GM12878 (cell line): Measurements from ENCODE around the gene CRYGD. TPM values are rescaled to one million over a fixed set of nuclear protein-coding genes. Genes with fewer than 3 reads are reported as not detected.

Experiments used
- ATAC-seq: fragments of 200-7000 bp; cut with Tn5 transposase; 3 replicates; pipeline ENCODE4 v1.9.1; 2020; ENCODE audit warnings: mild to moderate bottlenecking, moderate library complexity
- BruUV-seq: library from RNA; stranded (reverse); fragments of 400-500 nt; replicated peaks from 2 replicates; lab custom pipeline; 2021; lab: Mats Ljungman, UMichigan
- CTCF ChIA-PET: fragments of 300-600 bp; sonication (Branson Sonifier 250); formaldehyde crosslinking; extraction: SDS; loops from one replicate; lab custom pipeline; 2021; ENCODE audit warnings: inconsistent platforms; lab: Yijun Ruan, JAX
- POLR2A ChIA-PET: fragments of 350-600 bp; formaldehyde crosslinking; extraction: SDS; loops from one replicate; lab custom pipeline; 2021; ENCODE audit warnings: inconsistent platforms; lab: Charles Lee
- RAD21 ChIA-PET: fragments of 300-600 bp; sonication (Branson Sonifier 250); formaldehyde crosslinking; loops from one replicate; lab custom pipeline; 2023; ENCODE audit warnings: antibody characterized with exemption; ENCODE audit not compliant: unreplicated experiment; lab: Charles Lee
- SMC1A ChIA-PET: fragments of 300-600 bp; sonication (Branson Sonifier 250); formaldehyde crosslinking; loops from one replicate; lab custom pipeline; 2023; ENCODE audit not compliant: unreplicated experiment, uncharacterized antibody; lab: Charles Lee
- DNase-seq: peaks from one replicate; pipeline ENCODE4 v3.0.0-alpha.2; 2011; ENCODE audit warnings: low read depth, low spot score
- FAIRE-seq: peaks from 3 replicates; lab custom pipeline; 2011; peaks lifted over from hg19 to GRCh38; lab: Jason Lieb, UNC
- H2AFZ ChIP-seq: 2 replicates; pipeline ENCODE4 v1.6.0; 2011; ENCODE audit warnings: low read depth, low read length, control low read depth; ENCODE audit not compliant: control insufficient read depth
- H3K27ac ChIP-seq: 2 replicates; pipeline ENCODE4 v1.5.1; 2011; ENCODE audit warnings: control low read depth; ENCODE audit not compliant: control insufficient read depth, insufficient read depth
- H3K27me3 ChIP-seq, 2 experiments: replicated peaks in 1 of 2; 2 replicates each; pipeline versions ENCODE4 v1.6.0 to v1.6.1; 2011; ENCODE audit warnings: low read length in 1 of 2; ENCODE audit not compliant: control insufficient read depth in 2 of 2, insufficient read depth in 2 of 2
- H3K36me3 ChIP-seq, 2 experiments: 2 replicates each; pipeline ENCODE4 v1.5.1; 2011; ENCODE audit warnings: low read length in 1 of 2; ENCODE audit not compliant: control insufficient read depth in 2 of 2, insufficient read depth in 2 of 2
- H3K4me1 ChIP-seq: 2 replicates; pipeline ENCODE4 v1.6.1; 2011; ENCODE audit warnings: mild to moderate bottlenecking, low read length, moderate library complexity, mixed read lengths; ENCODE audit not compliant: control insufficient read depth, insufficient read depth
- H3K4me2 ChIP-seq: 2 replicates; pipeline ENCODE4 v1.6.0; 2011; ENCODE audit warnings: control low read depth; ENCODE audit not compliant: control insufficient read depth, insufficient read depth
- H3K4me3 ChIP-seq: fragments of 200-600 bp; sonication (generic); 2 replicates; pipeline ENCODE4 v1.5.1; 2016
- H3K79me2 ChIP-seq: 2 replicates; pipeline ENCODE4 v1.6.0; 2011; ENCODE audit warnings: low read length; ENCODE audit not compliant: control insufficient read depth, insufficient read depth
- H3K9ac ChIP-seq: 2 replicates; pipeline ENCODE4 v1.8.0; 2011; ENCODE audit warnings: low read length, control low read depth, mixed read lengths; ENCODE audit not compliant: control insufficient read depth, insufficient read depth
- H3K9me3 ChIP-seq: replicated peaks from 3 replicates; pipeline ENCODE4 v1.5.1; 2011; ENCODE audit warnings: mild to moderate bottlenecking, low read length; ENCODE audit not compliant: control insufficient read depth, insufficient read depth
- H4K20me1 ChIP-seq: 2 replicates; pipeline ENCODE4 v1.6.0; 2011; ENCODE audit not compliant: control insufficient read depth, insufficient read depth
- CUX1 ChIP-seq: IDR thresholded peaks from 2 replicates; pipeline ENCODE4 v1.6.1; 2012; ENCODE audit warnings: improper control_type of control experiment, low read depth, low read length; ENCODE audit not compliant: insufficient replicate concordance
- EP300 ChIP-seq, 2 experiments: fragments of 150-350 bp in 1 of 2; IDR thresholded peaks; 2 replicates each; pipeline ENCODE4 v1.6.1; 2011 to 2012; ENCODE audit warnings: low read depth in 2 of 2, low read length in 2 of 2, borderline replicate concordance in 1 of 2, improper control_type of control experiment in 1 of 2, inconsistent platforms in 1 of 2; ENCODE audit not compliant: control insufficient read depth in 1 of 2
- KAT2A ChIP-seq: conservative IDR thresholded peaks from 2 replicates; pipeline ENCODE4 v1.6.1; 2011; ENCODE audit warnings: low read depth, low read length; ENCODE audit not compliant: control insufficient read depth
- KLF5 ChIP-seq: fragments of 450-650 bp; IDR thresholded peaks from 2 replicates; pipeline ENCODE4 v1.6.1; 2014; ENCODE audit warnings: mild to moderate bottlenecking; ENCODE audit not compliant: partially characterized antibody
- MXI1 ChIP-seq: fragments of 150-350 bp; IDR thresholded peaks from 2 replicates; pipeline ENCODE4 v1.6.1; 2011; ENCODE audit warnings: low read depth, mild to moderate bottlenecking, inconsistent platforms, low read length, improper control_type of control experiment
- NBN ChIP-seq: fragments of 450-650 bp; IDR thresholded peaks from 2 replicates; pipeline ENCODE4 v1.6.1; 2016
- RCOR1 ChIP-seq: conservative IDR thresholded peaks from 2 replicates; pipeline ENCODE4 v1.6.1; 2012; ENCODE audit warnings: low read depth, low read length, improper control_type of control experiment
- SMAD5 ChIP-seq: IDR thresholded peaks from 2 replicates; pipeline ENCODE4 v1.6.1; 2016; ENCODE audit warnings: antibody characterized with exemption, low read depth
- SP1 ChIP-seq: IDR thresholded peaks from one replicate; pipeline ENCODE4 v1.6.1; 2011; ENCODE audit warnings: low read depth, low read length
- SRF ChIP-seq, 2 experiments: IDR thresholded peaks; 2 replicates each; pipeline ENCODE4 v1.6.1; 2011; ENCODE audit warnings: low read depth in 2 of 2, low read length in 2 of 2, mild to moderate bottlenecking in 1 of 2, moderate library complexity in 1 of 2
- ZNF217 ChIP-seq: fragments of 450-650 bp; IDR thresholded peaks from 2 replicates; pipeline ENCODE4 v1.6.1; 2017; ENCODE audit warnings: antibody characterized with exemption, mild to moderate bottlenecking
- ZNF622 ChIP-seq: fragments of 450-650 bp; IDR thresholded peaks from 2 replicates; pipeline ENCODE4 v1.6.1; 2017; ENCODE audit warnings: mild to moderate bottlenecking, inconsistent platforms
- whole genome bisulfite sequencing: methylation state at CpG from one replicate; pipeline ENCODE4 v1.1.6; 2016; ENCODE audit warnings: low lambda C conversion rate; ENCODE audit not compliant: insufficient replicate concordance, insufficient coverage; ENCODE audit errors: missing lambda C conversion rate; 5-methylcytosine and 5-hydroxymethylcytosine counted together
- in situ Hi-C: fragments of 300-500 bp; cut with MboI; formaldehyde crosslinking; loops from 9 replicates; pipeline ENCODE4 v1.14.3; 2018; ENCODE audit warnings: mixed read lengths
- intact Hi-C: fragments of 100-400 bp; cut with micrococcal nuclease; formaldehyde crosslinking; loops from one replicate; pipeline ENCODE4 v1.14.2; 2022; ENCODE audit not compliant: unreplicated experiment
- polyA plus RNA-seq, 11 experiments: library from polyadenylated mRNA; depleted of rRNA in 4 of 11; unstranded in 6 of 11; stranded (reverse) in 5 of 11; fragments of >200 nt; fragmentation: Nextera tagmentation in 4 of 11; fragmentation: Illumina TruSeq in 1 of 11; extraction: Ambion mirVana in 4 of 11; extraction: Trizol in 1 of 11; gene quantifications; 1 replicate in 1 of 11; 2 replicates in 10 of 11; pipeline versions ENCODE4 v1.2.1 to v1.2.3, GENCODE V29; 2011 to 2016; ENCODE audit warnings: inconsistent platforms in 2 of 11, missing spikeins in 2 of 11, low read depth in 1 of 11
- total RNA-seq, 4 experiments: library from RNA; depleted of rRNA in 3 of 4; stranded (reverse); fragments of >200 nt in 3 of 4; fragmentation: Illumina TruSeq in 1 of 4; extraction: Trizol in 1 of 4; gene quantifications; 2 replicates each; pipeline versions ENCODE4 v1.2.1 to v1.2.3, GENCODE V29; 2013 to 2021
- TF ChIP-seq, protein P1 (sequence below): fragments of 450-650 bp; IDR thresholded peaks from 2 replicates; pipeline ENCODE4 v1.6.1; 2017; ENCODE audit warnings: mild to moderate bottlenecking, moderate library complexity

The CRYGD gene
- total and polyA plus RNA-seq, 10 of the 15 experiments (the other 5 are each of a cell fraction or from before 2014, with no cell fraction given), result not detected

GRCh38 chr2:208139447-208139846 lies 15.1 kb upstream of the CRYGD start:
- no peak overlapping the region for H3K4me3 ChIP-seq
- H3K27me3 ChIP-seq, result no peaks in the 10 kb centered on the region
- ChIA-PET SMC1A (interaction anchor here (0.5 kb wide), 1 partner anchor 20 kb away, joined by 4 read pairs; no protein-coding TSS in a partner anchor), POLR2A (no interaction called here), RAD21 (no interaction called here), CTCF (no interaction called here)
- DNase-seq (no peak), FAIRE-seq (no peak), ATAC-seq (no peak)
- intact Hi-C loops, result no loop called here
- H3K36me3 ChIP-seq, result no peaks in the 10 kb centered on the region
- no peak overlapping the region for H3K4me2 ChIP-seq
- H2AFZ ChIP-seq, result no peak overlapping the region
- no peak overlapping the region for H3K27ac ChIP-seq
- H3K9me3 ChIP-seq, result no peaks in the 10 kb centered on the region; the same call in 2 of the 3 replicates
- 87% methylated on average over 18 of the region's 18 CpGs for WGBS
- peaks cover 2% of the 10 kb centered on the region; the same call in 1 of the 2 replicates for H3K4me1 ChIP-seq
- H3K79me2 ChIP-seq, result no peaks in the 10 kb centered on the region
- BruUV-seq, result no TSS peak
- H4K20me1 ChIP-seq, result no peaks in the 10 kb centered on the region
- in situ Hi-C loops, result no loop called here
- H3K9ac ChIP-seq, result no peak overlapping the region
- TF ChIP-seq SMAD5 (no peak), RCOR1 (no peak), EP300 (IDR thresholded peaks at IDR 0.05; ENCODE audit: borderline replicate concordance in 1 of 2, control insufficient read depth in 1 of 2, low read depth in 2 of 2, low read length in 2 of 2) (no peak), ZNF217 (no peak), SP1 (no peak), CUX1 (no peak), SRF (IDR thresholded peaks at IDR 0.05; ENCODE audit: low read depth in 2 of 2, low read length in 2 of 2) (no peak), MXI1 (no peak), NBN (no peak), KLF5 (no peak), ZNF622 (no peak), KAT2A (no peak)
- TF ChIP-seq, protein P1, sequence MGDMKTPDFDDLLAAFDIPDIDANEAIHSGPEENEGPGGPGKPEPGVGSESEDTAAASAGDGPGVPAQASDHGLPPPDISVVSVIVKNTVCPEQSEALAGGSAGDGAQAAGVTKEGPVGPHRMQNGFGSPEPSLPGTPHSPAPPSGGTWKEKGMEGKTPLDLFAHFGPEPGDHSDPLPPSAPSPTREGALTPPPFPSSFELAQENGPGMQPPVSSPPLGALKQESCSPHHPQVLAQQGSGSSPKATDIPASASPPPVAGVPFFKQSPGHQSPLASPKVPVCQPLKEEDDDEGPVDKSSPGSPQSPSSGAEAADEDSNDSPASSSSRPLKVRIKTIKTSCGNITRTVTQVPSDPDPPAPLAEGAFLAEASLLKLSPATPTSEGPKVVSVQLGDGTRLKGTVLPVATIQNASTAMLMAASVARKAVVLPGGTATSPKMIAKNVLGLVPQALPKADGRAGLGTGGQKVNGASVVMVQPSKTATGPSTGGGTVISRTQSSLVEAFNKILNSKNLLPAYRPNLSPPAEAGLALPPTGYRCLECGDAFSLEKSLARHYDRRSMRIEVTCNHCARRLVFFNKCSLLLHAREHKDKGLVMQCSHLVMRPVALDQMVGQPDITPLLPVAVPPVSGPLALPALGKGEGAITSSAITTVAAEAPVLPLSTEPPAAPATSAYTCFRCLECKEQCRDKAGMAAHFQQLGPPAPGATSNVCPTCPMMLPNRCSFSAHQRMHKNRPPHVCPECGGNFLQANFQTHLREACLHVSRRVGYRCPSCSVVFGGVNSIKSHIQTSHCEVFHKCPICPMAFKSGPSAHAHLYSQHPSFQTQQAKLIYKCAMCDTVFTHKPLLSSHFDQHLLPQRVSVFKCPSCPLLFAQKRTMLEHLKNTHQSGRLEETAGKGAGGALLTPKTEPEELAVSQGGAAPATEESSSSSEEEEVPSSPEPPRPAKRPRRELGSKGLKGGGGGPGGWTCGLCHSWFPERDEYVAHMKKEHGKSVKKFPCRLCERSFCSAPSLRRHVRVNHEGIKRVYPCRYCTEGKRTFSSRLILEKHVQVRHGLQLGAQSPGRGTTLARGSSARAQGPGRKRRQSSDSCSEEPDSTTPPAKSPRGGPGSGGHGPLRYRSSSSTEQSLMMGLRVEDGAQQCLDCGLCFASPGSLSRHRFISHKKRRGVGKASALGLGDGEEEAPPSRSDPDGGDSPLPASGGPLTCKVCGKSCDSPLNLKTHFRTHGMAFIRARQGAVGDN, result no peak
